H1 (cell line): ENCODE data around the gene CAMK2A. TPM values are rescaled to one million over a fixed set of nuclear protein-coding genes. Genes with fewer than 3 reads are reported as not detected.

Experiments
- ASH2L ChIP-seq: fragments of 200-600, 300-600 bp; sonication (generic); IDR thresholded peaks from one replicate; pipeline ENCODE4 v1.7.1; 2017; ENCODE audit warnings: low read length
- CBX5 ChIP-seq: fragments of 300-800, 300-1000 bp; sonication (generic); IDR thresholded peaks from 2 replicates; pipeline ENCODE4 v1.7.1; 2016; ENCODE audit warnings: antibody characterized with exemption, low read length, low read depth
- KDM5A ChIP-seq: fragments of 200-600 bp; IDR thresholded peaks from 2 replicates; pipeline ENCODE4 v1.7.1; 2012; ENCODE audit warnings: mild to moderate bottlenecking, low read length, inconsistent platforms, mixed read lengths
- POU5F1 ChIP-seq: IDR thresholded peaks from 2 replicates; pipeline ENCODE4 v1.6.1; 2011; ENCODE audit warnings: low read depth, mild to moderate bottlenecking, low read length, moderate library complexity
- polyA plus RNA-seq, 7 experiments: library from polyadenylated mRNA; depleted of rRNA in 3 of 7; stranded (reverse) in 5 of 7; unstranded in 2 of 7; fragments of >200 nt in 5 of 7; fragments of 200-250 nt in 2 of 7; gene quantifications; 1 replicate in 5 of 7; 2 replicates in 1 of 7; 4 replicates in 1 of 7; pipeline versions ENCODE4 v1.2.1 to v1.2.3, GENCODE V29; 2011 to 2013; ENCODE audit warnings: missing spikeins in 2 of 7, mixed read lengths in 2 of 7
- total RNA-seq: library from RNA; stranded (reverse); fragmentation: NEBNext Ultra II Directional; extraction: Animal tissue kit (Norgen Biotek cat#: 25700); gene quantifications from 2 replicates; pipeline ENCODE4 v1.2.1, GENCODE V29; 2021

The CAMK2A gene
- total and polyA plus RNA-seq, 2 of the 8 experiments (the other 6 are each of a cell fraction or from before 2014, with no cell fraction given) = 0.20 to 0.28 TPM

- TF ChIP-seq ASH2L (no peak), POU5F1 (no peak), CBX5 (no peak), KDM5A (no peak)
Measured at GRCh38 chr5:150217038-150217437, 72.5 kb downstream of the CAMK2A start (continued).
